Globus pallidus (tissue), 1 donor: Measurements from ENCODE around the gene PCSK7.

Experiments used
- DNase-seq: peaks from one replicate; pipeline ENCODE4 v3.0.0-alpha.2; 2015; ENCODE audit warnings: low spot score

The PCSK7 gene

GRCh38 chr11:117181586-117182550 is 50.0 kb downstream of the PCSK7 start:
- DNase-seq: no peak

DNA sequence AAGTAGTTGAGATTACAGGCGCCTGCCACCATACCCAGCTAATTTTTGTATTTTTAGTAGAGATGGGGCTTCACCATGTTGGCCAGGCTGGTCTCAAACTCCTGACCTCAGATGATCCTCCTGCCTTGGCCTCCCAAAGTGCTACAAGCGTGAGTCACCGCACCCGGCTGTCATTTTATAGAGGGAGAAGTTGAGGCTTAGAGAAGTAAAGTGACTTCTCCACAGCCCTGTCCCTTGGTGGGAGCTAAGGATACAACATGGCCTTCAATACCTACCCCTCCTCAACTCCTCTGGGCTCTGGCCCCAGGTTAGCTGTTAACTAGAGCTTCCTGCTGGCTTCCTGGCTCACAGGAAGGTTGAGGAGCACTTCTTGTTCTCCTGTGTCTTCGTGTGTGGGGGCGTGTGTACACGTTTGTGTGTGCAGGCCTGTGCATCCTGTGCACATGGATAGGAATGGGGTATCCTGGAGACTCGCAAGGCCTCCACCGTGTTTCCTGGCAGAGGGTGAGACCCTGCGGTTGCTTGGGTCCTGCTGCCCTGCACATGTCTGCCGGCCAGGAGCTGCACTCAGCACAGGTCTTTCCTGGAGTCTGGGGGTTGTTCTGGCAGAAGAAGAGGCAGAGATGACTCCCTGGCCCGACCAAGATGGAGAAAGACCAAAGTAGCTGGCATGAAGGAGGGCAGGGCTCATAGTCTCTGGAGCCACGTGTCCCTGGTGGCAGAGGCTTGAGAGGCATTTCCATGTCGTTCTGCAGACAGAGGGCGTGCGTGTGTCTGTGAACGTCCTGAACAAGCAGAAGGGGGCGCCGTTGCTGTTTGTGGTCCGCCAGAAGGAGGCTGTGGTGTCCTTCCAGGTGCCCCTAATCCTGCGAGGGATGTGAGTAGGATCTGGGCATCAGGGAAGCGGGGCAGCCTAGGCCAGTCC is 51.0 kb downstream of the PCSK7 start:
- peak; percentile 84 for DNase-seq

DNA sequence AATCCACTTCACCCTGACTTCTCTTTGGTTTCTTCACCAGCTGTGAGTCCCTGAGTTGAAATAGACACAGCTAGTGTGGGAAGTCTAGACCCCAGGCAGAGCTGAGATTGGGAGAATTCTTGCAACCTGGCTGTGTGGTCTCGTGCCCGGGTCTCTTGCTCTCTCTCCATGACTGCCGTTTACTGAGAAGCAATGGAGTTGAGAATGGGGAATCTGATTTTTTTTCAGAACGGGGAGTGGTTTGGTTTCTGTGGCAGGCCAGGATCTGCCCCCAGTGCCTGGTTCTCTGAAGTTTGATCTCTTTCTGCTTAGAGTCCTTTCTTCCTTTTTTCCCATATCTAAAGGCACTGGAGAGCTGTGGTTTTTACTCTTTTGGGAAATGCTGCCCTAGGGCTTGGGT is 51.9 kb downstream of the PCSK7 start:
- DNase-seq: no peak

- DNase-seq: peak; percentile 29
Measured at GRCh38 chr11:117179048-117179999, 52.5 kb downstream of the PCSK7 start.

- peak; percentile 93 for DNase-seq
Measured at GRCh38 chr11:117178210-117179034, 53.5 kb downstream of the PCSK7 start, which contains the start of gene SIDT2. TSS of gene SIDT2 (plus strand) at chr11:117178743. CDS start at chr11:117179264, 521 bp downstream.

- no peak for DNase-seq
Measured at GRCh38 chr11:117177534-117178209, 54.2 kb downstream of the PCSK7 start.

- no peak for DNase-seq
Measured at GRCh38 chr11:117176186-117176585, 55.7 kb downstream of the PCSK7 start.

- no peak for DNase-seq
Measured at GRCh38 chr11:117175781-117176180, 56.1 kb downstream of the PCSK7 start.

DNA sequence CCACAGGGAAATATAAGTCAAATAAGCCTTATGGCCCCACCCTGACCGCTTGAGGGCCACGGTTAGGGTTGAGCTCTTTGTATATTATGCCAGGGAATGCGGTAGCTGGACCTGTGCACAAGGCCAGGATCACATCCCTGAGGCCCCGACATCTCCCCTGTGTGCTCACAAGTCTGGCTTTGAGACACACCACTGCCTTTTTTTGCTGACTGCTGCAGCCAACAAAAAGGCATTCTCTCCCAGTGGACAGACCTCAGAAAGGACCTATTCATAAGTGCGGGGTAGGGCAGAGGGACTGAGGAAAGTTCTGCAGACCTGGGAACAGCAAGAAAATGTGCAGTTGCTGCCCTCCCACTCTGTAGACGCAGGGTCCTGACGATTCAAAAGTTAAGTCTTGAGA is 56.8 kb downstream of the PCSK7 start:
- peak; percentile 83 for DNase-seq

DNA sequence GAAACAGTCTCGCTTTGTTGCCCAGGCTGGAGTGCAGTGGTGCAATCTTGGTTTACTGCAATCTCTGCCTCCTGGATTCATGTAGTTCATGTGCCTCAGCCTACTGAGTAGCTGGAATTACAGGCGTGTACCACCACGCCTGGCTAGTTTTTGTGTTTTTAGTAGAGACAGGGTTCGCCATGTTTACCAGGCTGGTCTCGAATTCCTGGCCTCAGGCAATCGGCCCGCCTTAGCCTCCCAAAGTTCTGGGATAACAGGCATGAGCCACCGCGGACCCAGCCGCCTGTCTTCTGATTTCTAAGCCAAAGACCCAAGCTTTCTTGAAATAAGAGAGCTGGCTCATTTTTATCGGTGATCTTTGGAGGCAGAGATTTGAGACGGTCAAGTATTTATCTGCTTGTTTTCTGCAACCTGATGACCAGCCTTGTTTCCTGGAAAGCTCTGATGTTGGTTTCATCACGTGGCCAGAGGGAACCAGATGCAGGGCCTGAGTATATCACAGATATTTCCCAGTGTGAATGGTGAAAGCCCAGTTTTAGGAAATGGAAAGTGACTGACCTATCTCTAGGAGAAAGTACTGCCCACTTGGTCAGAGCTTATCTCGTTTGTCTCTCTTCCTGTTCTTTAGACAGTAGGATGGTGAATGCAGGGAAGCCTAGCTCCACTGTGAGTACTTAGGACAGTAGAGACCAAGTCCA is 59.0 kb downstream of the PCSK7 start:
- DNase-seq: no peak

DNA sequence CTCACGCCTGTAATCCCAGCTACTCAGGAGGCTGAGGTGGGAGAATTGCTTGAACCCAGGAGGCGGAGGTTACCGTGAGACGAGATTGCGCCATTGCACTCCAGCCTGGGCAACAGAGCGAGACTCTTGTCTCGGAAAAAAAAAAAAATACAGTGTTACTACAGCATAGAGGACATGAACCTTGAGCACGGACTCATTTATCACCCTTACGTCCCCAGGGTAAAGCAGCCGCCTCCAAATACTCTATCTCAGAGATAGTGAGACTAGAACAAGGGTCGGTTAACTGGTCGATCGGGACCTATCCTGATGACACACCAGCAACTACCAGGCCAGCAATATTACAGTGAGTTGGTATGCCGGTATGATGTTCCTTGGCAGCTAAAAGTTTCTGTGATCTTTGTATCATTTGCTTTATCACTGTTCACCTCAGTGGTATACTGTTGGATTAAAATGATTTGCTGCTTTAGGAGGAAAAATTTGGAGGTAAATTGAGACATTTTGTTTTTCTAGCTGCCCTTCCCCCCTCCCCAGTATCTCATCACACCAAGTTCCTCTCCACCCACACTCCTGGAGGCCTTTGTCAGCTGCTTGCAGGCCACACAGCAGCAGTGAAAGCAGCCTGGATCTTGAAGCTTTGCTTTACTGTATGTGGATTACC is 60.3 kb downstream of the PCSK7 start:
- no peak for DNase-seq

- no peak for DNase-seq
Measured at GRCh38 chr11:117171007-117171403, 60.9 kb downstream of the PCSK7 start.

DNA sequence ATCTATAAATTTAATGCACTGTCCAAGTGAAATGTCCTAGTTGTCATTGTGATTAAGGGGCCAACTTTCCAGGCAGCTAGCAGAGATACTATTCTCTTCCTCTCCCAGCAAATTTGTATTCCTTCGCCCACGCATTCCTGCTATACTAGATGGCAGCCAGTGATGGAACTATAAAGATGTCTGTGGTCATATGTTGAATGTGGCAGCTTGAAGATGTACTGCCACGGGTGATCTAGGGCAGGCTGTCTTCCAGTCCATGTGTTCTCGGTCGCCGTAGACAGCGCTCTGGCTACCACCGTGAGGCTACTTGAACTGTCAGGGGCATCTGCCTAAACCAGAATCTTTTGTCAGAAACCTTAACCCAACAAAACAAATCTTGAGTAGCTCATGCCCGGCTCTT is 61.7 kb downstream of the PCSK7 start:
- DNase-seq: no peak

DNA sequence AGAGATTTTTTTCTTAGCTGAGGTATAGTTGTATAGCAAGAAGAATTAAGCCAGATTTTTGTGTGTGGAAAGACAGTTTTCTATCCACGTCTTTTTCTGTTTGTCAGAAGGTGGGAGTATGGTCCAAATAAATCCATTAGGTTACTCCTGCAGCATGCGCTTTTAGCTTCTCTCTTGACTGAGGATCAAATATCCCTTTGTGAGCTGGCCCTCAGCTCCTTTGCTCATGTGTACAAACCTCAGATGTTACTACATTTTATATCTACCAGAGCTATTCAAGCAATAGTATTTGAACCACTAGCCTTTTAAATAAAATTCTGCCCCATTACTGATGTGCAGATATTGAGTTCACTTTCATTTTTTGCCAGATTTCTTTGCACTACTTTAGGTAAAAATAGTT is 62.1 kb downstream of the PCSK7 start:
- no peak for DNase-seq

DNA sequence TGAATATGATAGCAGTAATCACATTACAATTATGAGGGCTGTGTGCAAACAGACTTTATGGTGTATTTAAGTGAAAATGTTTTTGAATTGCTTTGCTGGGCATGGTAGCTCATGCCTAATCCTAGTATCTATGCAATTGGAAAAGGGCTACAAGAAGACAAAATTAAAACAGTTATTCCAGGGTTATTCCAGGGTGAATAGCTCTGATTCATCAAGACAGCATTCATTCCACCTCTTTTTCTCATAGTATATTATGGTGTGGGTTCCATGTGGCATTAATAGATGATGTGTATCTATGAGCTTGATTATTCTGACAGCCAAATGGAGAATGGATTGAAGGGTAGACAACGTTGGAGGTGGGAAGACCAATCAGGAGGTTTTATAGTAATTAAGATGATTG is 65.4 kb downstream of the PCSK7 start:
- DNase-seq: no peak

DNA sequence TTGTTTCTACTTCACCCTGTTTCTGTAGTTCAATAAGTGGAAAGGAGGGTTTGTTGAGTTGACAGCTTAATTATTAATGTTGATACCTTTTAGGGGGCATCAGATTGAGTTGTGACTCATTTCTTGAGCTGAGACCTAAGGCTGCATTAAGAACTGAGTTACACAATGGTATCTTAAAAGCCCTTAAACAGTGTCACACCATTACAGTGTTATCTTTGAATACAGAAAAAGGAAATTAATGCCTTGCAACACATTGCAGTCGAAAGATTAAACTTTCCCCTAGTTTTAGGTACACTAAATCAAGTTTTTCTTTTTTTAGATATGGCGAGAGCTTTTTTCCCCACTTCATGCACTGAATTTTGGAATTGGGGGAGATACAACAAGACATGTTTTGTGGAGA is 71.0 kb downstream of the PCSK7 start:
- DNase-seq: no peak

- DNase-seq: no peak
Measured at GRCh38 chr11:117159892-117160291, 72.0 kb downstream of the PCSK7 start.

GRCh38 chr11:117157507-117157906 is 74.4 kb downstream of the PCSK7 start:
- DNase-seq: no peak

DNA sequence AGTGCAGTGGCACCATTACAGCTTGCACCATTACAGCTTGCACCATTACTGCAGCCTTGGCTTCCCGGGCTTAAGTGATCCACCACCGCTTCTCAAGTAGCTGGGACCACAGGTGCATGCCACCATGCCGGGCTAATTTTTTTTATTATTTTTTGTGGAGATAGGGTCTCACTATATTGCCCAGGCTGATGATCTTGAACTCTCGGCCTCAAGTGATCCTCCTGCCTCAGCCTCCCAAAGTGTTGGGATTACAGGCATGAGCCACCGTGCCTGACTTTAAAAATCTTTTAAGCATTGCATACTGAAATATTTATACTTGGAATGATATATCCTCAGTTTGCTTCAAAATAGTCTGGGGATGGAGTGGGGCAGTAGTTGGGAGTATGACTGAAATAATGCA is 77.4 kb downstream of the PCSK7 start:
- no peak for DNase-seq
